ENCODE results near the gene GLRX5.

GRCh38 chr14:95493503-95493902, 41.3 kb upstream of the GLRX5 start:
- TF ChIP-seq ZNF331 (CRISPR knock-in tag; IDR thresholded peaks at IDR 0.05; ENCODE audit: low read depth) (no peak), EZH2 (IDR thresholded peaks at IDR 0.05; ENCODE audit: low read depth, unreplicated experiment) (no peak), POLR2AphosphoS5 (IDR thresholded peaks at IDR 0.05; ENCODE audit: low read depth) (no peak), CREB1 (CRISPR knock-in tag; IDR thresholded peaks at IDR 0.05; ENCODE audit: low read depth) (no peak), EZH2phosphoT487 (IDR thresholded peaks at IDR 0.05; ENCODE audit: unreplicated experiment) (no peak), REST (IDR thresholded peaks at IDR 0.05; ENCODE audit: unreplicated experiment) (no peak), JUNB (IDR thresholded peaks at IDR 0.05; ENCODE audit: unreplicated experiment) (no peak), STAT1 (IDR thresholded peaks at IDR 0.05; ENCODE audit: unreplicated experiment) (no peak), ZNF114 (CRISPR knock-in tag; IDR thresholded peaks at IDR 0.05) (no peak), ETS1 (IDR thresholded peaks at IDR 0.05) (no peak), NANOG (IDR thresholded peaks at IDR 0.05; ENCODE audit: borderline replicate concordance) (no peak), ZNF462 (CRISPR knock-in tag; IDR thresholded peaks at IDR 0.05) (no peak)
- TF ChIP-seq, protein P1, sequence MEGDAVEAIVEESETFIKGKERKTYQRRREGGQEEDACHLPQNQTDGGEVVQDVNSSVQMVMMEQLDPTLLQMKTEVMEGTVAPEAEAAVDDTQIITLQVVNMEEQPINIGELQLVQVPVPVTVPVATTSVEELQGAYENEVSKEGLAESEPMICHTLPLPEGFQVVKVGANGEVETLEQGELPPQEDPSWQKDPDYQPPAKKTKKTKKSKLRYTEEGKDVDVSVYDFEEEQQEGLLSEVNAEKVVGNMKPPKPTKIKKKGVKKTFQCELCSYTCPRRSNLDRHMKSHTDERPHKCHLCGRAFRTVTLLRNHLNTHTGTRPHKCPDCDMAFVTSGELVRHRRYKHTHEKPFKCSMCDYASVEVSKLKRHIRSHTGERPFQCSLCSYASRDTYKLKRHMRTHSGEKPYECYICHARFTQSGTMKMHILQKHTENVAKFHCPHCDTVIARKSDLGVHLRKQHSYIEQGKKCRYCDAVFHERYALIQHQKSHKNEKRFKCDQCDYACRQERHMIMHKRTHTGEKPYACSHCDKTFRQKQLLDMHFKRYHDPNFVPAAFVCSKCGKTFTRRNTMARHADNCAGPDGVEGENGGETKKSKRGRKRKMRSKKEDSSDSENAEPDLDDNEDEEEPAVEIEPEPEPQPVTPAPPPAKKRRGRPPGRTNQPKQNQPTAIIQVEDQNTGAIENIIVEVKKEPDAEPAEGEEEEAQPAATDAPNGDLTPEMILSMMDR (conservative IDR thresholded peaks at IDR 0.05; ENCODE audit: low read depth in 2 of 2): no peak
